Mucosa of rectum (tissue), 2 donors: ENCODE data around the gene CREB5.

Experiments used
- H3K27ac ChIP-seq, 2 donors: one replicate each; pipeline ENCODE4 v1.7.0; 2013; ENCODE audit warnings: inconsistent platforms in 2 of 2, low read depth in 2 of 2, low read length in 2 of 2
- H3K27me3 ChIP-seq, 2 donors: one replicate each; pipeline ENCODE4 v1.7.0; 2013; ENCODE audit warnings: low read length in 2 of 2; ENCODE audit not compliant: control insufficient read depth in 2 of 2, insufficient read depth in 2 of 2
- H3K36me3 ChIP-seq, 2 donors: one replicate each; pipeline ENCODE4 v1.7.0; 2013; ENCODE audit warnings: low read length in 2 of 2; ENCODE audit not compliant: control insufficient read depth in 2 of 2, insufficient read depth in 2 of 2
- H3K4me1 ChIP-seq, 2 donors: one replicate each; pipeline ENCODE4 v1.7.0; 2013; ENCODE audit warnings: low read length in 2 of 2, mild to moderate bottlenecking in 1 of 2; ENCODE audit not compliant: control insufficient read depth in 2 of 2, insufficient read depth in 2 of 2
- H3K4me3 ChIP-seq, 2 donors: one replicate each; pipeline ENCODE4 v1.7.0; 2013; ENCODE audit warnings: low read length in 2 of 2
- H3K9ac ChIP-seq, 2 donors: one replicate each; pipeline ENCODE4 v1.7.0; 2013; ENCODE audit warnings: low read length in 2 of 2, low read depth in 1 of 2, mild to moderate bottlenecking in 1 of 2
- H3K9me3 ChIP-seq, 2 donors: one replicate each; pipeline ENCODE4 v1.7.0; 2013; ENCODE audit warnings: low read length in 2 of 2; ENCODE audit not compliant: control insufficient read depth in 2 of 2
- donor health status: healthy.
- donor health status: Normal muscosa, but diverticular disease.

The CREB5 gene

DNA sequence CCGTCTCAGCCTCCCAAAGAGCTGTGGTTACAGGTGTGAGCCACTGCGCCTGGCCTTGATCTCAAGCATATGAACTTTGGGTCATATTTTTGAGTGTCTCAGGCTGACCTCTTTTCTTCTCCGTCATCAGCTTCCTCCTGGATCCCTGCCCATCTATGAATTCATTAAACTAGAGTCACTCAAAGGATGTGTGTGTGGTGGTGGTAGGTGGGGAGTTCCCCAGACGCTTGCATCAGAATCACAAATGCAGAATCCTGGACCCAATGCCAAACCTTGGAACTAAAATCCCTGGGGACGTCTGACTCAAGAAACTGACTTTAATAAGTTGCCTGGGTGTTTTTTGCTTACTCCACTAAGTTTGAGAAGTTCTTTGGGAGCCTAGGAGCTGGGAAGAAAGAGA lies 6.7 kb upstream of the CREB5 start:
- no peak overlapping the region for H3K9ac ChIP-seq
- no peaks in the 10 kb centered on the region for H3K36me3 ChIP-seq
- H3K4me3 ChIP-seq, result no peak overlapping the region
- peaks cover 0 to 3% of the 10 kb centered on the region in 2 donors for H3K4me1 ChIP-seq
- H3K9me3 ChIP-seq, result no peaks in the 10 kb centered on the region
- peaks cover 16 to 23% of the 10 kb centered on the region in 2 donors for H3K27me3 ChIP-seq
- no peak overlapping the region for H3K27ac ChIP-seq

DNA sequence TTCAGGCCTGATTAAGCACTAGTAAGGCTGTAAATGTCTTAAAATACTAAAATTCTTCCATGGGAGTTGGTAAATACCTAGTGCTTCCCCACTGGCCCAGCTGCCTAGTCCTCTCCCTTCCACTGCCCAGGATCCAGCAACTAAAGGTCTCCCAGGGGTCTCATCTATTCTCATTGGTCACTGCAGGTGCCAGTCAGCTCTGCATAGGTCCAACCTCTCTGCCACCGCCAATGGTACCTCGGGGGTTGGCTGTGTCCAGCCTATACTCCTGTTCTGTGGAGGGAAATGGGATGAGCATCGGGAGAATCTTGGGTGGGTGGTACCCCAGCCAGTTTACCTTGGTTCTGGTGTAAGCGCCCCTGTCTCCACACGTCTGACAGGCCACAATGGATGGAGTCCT lies 6.1 kb upstream of the CREB5 start:
- Histone ChIP-seq H3K4me1 (peaks cover 0 to 4% of the 10 kb centered on the region in 2 donors), H3K4me3 (no peak overlapping the region), H3K9me3 (no peaks in the 10 kb centered on the region), H3K27ac (no peak overlapping the region), H3K27me3 (peaks cover 20 to 28% of the 10 kb centered on the region in 2 donors), H3K9ac (no peak overlapping the region), H3K36me3 (no peaks in the 10 kb centered on the region)

DNA sequence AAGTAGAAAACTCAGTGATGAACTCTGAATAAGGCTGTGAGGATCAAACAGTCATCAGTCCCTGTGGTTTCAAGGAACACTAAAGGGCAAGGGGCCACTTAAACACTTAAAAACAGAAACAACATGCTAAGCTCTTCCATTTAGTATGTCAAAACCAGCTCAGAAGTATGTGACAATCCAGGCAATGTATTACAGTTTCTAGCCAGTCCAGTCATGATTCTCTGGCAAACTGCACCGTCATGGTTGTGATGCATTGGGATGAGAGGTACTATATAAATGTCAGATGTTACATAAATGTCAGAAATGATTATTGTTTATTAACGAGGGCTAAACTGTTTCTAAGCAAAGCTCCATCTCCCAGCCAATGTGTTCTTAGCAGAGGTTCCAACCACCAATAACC lies 4.7 kb upstream of the CREB5 start:
- H3K27me3 ChIP-seq, result peaks cover 31 to 38% of the 10 kb centered on the region in 2 donors
- H3K9ac ChIP-seq, result no peak overlapping the region
- no peak overlapping the region for H3K4me3 ChIP-seq
- peak overlapping the region; percentile 44 to 70 for H3K27ac ChIP-seq
- H3K4me1 ChIP-seq, result peaks cover 0 to 4% of the 10 kb centered on the region in 2 donors
- H3K9me3 ChIP-seq, result no peaks in the 10 kb centered on the region
- H3K36me3 ChIP-seq, result no peaks in the 10 kb centered on the region

DNA sequence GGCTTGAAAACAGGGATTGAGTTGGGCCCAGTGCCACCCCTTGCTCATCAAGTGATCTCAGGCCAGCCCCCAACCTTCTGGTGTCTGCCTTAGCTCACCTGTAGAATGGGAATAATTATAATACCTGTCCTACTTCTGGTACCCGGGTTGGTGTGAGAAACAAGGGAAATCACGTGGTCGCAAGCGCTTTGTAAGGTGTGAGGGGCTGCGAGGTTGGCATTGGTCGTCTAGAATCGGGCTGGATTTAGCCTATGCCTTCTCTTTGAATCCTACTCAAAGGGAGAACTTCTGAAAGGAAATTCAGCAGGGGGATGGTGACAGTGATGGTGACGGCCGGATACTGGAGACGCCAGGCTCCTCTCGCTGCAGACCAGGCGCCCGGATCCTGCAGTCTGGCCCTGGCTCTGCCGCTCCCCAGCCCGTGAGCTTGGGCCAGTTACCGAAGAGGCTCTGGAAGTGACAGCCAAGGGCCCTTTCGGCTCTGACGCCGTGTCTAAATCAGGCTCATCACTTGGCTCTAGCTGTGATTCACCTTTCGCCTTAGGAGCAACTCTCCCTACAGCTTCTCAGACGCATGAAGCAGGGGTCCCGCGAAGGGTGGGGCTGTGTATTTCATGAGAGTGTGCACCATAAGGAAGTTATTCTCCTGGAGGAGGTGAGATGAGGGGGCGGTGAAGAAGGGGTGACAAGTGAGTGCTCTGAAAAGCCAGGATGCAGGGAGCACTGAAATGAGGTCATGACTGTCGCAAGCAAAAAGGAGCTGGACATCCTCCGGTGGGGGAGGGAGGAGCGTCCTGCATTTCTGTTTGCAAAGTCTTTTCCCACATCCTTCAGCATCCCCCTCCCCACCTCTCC lies 4.0 kb upstream of the CREB5 start:
- H3K27me3 ChIP-seq, result peaks cover 32 to 42% of the 10 kb centered on the region in 2 donors
- peak overlapping the region; percentile 44 to 70 for H3K27ac ChIP-seq

DNA sequence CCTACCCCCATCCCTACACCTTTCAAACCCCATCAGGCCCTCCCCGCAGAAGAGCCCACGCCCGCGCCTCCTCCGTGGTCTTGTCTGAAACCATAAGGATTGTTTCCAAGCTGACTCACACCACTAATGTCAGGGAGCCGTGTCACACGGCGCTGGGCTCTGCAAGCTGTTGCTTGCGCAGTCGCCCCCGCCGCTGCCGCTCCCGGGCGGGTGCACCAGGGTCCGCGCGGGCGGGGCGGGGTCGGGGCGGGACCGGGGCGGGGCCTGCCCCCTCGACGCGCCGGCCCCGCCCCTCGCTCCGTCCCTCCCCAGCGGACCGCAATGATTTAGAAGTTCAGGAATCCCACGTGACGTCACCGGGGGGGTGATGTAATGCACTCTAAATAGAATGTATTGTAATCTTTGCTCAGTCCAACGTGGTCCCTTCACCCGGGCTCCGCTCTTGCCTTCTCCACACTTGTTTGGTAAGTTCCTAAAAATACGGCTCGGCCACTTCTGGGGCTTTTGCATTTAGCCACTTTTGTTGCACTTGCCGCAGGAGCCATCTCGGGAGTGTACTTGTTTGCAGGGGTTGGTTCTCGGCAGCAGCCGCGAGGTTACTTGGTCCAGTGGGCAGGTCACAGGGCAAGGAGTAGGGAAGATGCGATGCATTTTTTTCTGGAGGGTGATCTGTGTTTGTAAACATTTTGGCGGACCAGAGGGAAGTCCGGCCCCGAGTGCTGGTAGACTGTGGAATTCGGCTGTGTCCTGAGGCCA lies 3.2 kb upstream of the CREB5 start:
- H3K4me1 ChIP-seq, result peaks cover 0 to 4% of the 10 kb centered on the region in 2 donors
- H3K9ac ChIP-seq, result peak overlapping the region; percentile 56 to 69
- H3K36me3 ChIP-seq, result no peaks in the 10 kb centered on the region
- H3K27ac ChIP-seq, result peak overlapping the region; percentile 70 to 72
- peak overlapping the region; percentile 64 to 68 for H3K4me3 ChIP-seq
- H3K9me3 ChIP-seq, result no peaks in the 10 kb centered on the region
- peaks cover 30 to 42% of the 10 kb centered on the region in 2 donors for H3K27me3 ChIP-seq

More for the DNA sequence above, 4.0 kb upstream of the CREB5 start:
- Histone ChIP-seq H3K36me3 (no peaks in the 10 kb centered on the region), H3K4me1 (peaks cover 0 to 4% of the 10 kb centered on the region in 2 donors), H3K4me3 (no peak overlapping the region), H3K9ac (peak overlapping the region; percentile 17 to 34), H3K9me3 (no peaks in the 10 kb centered on the region)

DNA sequence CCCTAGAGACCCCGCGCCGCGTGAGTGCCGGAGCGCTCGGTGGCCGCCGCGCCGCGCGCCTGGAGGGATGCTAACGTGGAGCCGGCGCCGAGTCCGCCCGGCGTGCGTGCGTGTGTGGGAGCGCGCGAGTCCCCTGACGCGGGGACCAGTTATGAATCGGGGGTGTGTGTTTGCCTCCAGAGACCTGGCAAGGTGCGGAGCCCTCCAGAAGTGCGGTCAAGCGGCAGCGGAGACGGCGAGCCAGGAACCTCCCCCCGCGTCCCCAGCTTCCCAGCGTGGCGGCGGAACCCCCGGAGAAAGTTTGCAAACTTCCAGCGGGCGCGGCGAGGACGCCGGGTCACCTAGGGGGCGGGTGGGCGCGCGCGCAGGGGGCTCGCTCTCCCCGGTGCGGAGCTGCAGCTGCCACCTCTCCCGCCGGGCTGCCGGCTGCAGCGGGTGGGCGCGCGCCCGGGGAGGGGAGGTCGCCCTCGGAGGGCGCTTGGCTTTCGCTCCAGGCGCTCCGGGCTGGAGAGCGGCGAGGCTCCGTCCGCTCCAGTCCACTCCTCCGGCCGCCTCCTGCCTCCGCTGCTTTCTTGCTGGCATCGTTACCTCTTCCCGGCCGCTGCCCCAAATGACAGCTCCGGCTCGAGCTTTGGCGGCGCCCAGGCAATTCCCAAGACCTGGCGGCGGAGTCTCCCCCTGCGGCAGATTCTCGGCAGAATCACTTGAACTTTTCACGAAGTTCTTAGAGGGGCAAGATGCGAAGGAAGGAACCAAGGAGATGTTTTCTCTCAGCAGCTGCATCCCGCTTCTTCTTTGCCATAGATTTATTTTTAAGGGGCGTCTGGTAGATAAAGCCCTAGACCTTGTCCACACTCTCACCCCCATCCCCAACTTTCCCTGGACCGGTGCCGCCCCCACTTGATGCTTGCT lies 2.3 kb upstream of the CREB5 start:
- Histone ChIP-seq H3K4me1 (peaks cover 0 to 4% of the 10 kb centered on the region in 2 donors), H3K4me3 (peak overlapping the region; percentile 64 to 68), H3K9me3 (no peaks in the 10 kb centered on the region), H3K27ac (peak overlapping the region; percentile 56 to 72), H3K9ac (peak overlapping the region; percentile 56 to 69), H3K36me3 (no peaks in the 10 kb centered on the region), H3K27me3 (peaks cover 29 to 42% of the 10 kb centered on the region in 2 donors)

DNA sequence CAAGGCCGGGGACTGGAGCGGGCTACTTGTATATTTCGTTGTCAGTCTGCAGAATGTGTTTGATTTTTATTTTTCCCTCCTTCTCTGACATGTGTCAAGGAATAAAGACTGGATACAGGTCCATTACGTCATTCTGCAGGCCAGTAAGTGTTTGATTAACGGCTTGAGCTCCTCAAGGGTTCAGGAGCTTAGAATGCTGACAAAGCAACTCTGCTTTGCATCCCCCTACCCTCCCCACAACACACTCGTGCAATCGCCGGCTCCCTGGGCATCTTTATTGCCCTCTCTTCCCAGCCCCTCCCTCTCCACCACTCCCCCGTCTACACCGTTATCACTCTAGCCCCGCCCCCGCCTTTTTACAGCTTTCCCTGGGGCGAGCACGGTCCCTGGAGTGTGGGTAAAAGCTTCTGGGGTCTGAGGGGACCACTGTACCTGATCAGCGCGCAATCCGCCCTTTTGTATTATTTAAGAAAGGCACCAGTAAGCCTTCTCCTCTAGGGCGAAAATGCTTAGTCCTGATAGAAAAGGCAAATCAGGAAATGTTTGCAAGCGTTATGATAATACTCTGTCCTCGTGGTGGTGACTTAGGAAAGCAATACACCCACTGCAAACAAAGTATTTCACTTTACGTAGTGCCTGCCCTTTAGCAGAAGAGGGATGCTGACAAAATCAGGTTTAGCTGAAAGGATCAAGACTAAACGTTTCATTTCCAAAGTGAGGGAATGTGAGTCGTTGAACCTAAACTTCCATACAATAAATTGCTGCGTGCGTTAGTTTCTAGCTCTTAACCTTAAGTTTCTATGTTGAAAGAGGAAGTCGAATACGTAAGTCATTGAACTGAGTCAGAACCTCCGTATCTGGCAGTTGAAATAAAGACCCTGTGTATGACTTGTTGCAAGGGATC lies 1.4 kb upstream of the CREB5 start:
- Histone ChIP-seq H3K9me3 (no peaks in the 10 kb centered on the region), H3K27ac (no peak overlapping the region), H3K9ac (peak overlapping the region in 1 of 2 donors; percentile 36), H3K27me3 (peaks cover 29 to 45% of the 10 kb centered on the region in 2 donors), H3K36me3 (no peaks in the 10 kb centered on the region), H3K4me1 (peaks cover 0 to 4% of the 10 kb centered on the region in 2 donors), H3K4me3 (peak overlapping the region; percentile 50 to 62)

DNA sequence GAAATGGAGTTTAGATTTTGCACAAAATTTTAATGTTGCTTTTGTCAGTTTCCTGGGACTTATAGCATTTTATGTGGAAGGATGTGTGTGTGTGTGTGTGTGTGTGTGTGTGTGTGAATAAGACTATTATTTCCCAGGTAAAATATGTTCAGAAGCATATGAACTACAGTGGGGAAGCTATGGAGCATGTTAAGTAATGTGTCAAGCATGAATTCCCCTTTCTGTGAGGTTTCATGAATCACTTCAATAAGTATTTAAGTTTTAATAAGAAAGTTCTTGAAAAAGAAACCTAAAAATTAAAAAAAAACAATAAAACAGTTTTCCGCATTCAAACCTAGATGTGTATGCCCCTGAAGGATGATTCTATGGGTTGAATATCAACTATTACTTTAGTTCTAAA lies 693 bp downstream of the CREB5 start:
- Histone ChIP-seq H3K36me3 (no peaks in the 10 kb centered on the region), H3K27ac (no peak overlapping the region), H3K27me3 (peaks cover 29 to 50% of the 10 kb centered on the region in 2 donors), H3K4me3 (no peak overlapping the region), H3K9me3 (no peaks in the 10 kb centered on the region), H3K9ac (no peak overlapping the region), H3K4me1 (peaks cover 0 to 4% of the 10 kb centered on the region in 2 donors)

DNA sequence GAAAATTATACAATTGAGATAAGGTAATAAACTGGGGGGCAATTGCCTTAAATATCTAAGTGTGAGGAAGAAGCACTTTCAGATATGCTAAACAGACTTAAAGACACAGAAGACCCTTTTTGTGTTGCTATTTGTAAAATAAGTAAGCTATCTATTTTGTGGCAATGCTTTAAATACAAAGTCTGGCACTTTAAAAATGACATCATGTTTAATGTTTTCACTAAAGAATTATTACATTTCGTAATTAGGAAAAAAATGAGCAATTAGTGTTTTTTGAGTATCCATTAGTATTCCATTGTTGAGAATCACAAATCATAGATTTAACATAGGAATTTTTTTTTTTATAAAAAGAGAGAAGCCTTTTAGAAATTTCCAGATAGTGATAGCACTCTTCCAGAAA lies 2.1 kb downstream of the CREB5 start:
- H3K4me1 ChIP-seq, result peaks cover 0 to 4% of the 10 kb centered on the region in 2 donors
- H3K36me3 ChIP-seq, result no peaks in the 10 kb centered on the region
- H3K27me3 ChIP-seq, result peaks cover 21 to 40% of the 10 kb centered on the region in 2 donors
- H3K4me3 ChIP-seq, result no peak overlapping the region
- no peak overlapping the region for H3K27ac ChIP-seq
- H3K9ac ChIP-seq, result no peak overlapping the region
- no peaks in the 10 kb centered on the region for H3K9me3 ChIP-seq
